Endothelial cell of umbilical vein (primary cell): ENCODE measurements around the gene RBMY1A1. TPM values are rescaled to one million over a fixed set of nuclear protein-coding genes. Genes with fewer than 3 reads are reported as not detected.
"Not testable (repeated sequence)": the region's sequence is repeated elsewhere in the genome, so short reads cannot be mapped to it uniquely, and the experiment has no call there.

Source experiments
- BruUV-seq: library from RNA; stranded (reverse); fragments of 400-500 nt; replicated peaks from 2 replicates; lab custom pipeline; 2021; lab: Mats Ljungman, UMichigan
- CTCF ChIA-PET: fragments of 300-600, 350-600 bp; sonication (Branson Sonifier 250); formaldehyde crosslinking; loops from one replicate; lab custom pipeline; 2021; ENCODE audit warnings: antibody characterized with exemption, inconsistent platforms; lab: Charles Lee
- POLR2A ChIA-PET: fragments of 300-600, 350-600 bp; sonication (Branson Sonifier 250); formaldehyde crosslinking; loops from one replicate; lab custom pipeline; 2021; ENCODE audit warnings: antibody characterized with exemption, inconsistent platforms; lab: Charles Lee
- DNase-seq: peaks from one replicate; pipeline ENCODE4 v3.0.0-alpha.2; 2011; ENCODE audit warnings: low read depth, low spot score
- FAIRE-seq: peaks from 2 replicates; lab custom pipeline; 2011; peaks lifted over from hg19 to GRCh38; lab: Jason Lieb, UNC
- H2AFZ ChIP-seq: 2 replicates; pipeline ENCODE4 v1.6.0; 2012; ENCODE audit warnings: low read depth, low read length, control low read depth, inconsistent platforms
- H3K27ac ChIP-seq: 2 replicates; pipeline ENCODE4 v1.5.1; 2011; ENCODE audit warnings: low read depth, mild to moderate bottlenecking, control low read depth, low read length, moderate library complexity; ENCODE audit not compliant: insufficient read depth
- H3K27me3 ChIP-seq, 2 experiments: 2 replicates each; pipeline versions ENCODE4 v1.6.0 to v1.6.1; 2011; ENCODE audit warnings: low read length in 2 of 2, mixed read lengths in 1 of 2; ENCODE audit not compliant: control insufficient read depth in 2 of 2, insufficient read depth in 2 of 2
- H3K36me3 ChIP-seq, 2 experiments: 2 replicates in 1 of 2; 3 replicates in 1 of 2; pipeline ENCODE4 v1.5.1; 2011; ENCODE audit warnings: low read length in 2 of 2, mild to moderate bottlenecking in 1 of 2, moderate library complexity in 1 of 2; ENCODE audit not compliant: control insufficient read depth in 2 of 2, insufficient read depth in 2 of 2; ENCODE audit errors: extremely low read depth in 1 of 2
- H3K4me1 ChIP-seq: 3 replicates; pipeline ENCODE4 v1.5.1; 2011; ENCODE audit warnings: mild to moderate bottlenecking, low read length; ENCODE audit not compliant: control insufficient read depth, insufficient read depth; ENCODE audit errors: extremely low read depth
- H3K4me2 ChIP-seq: 2 replicates; pipeline ENCODE4 v1.6.1; 2011; ENCODE audit warnings: low read length, control low read depth, mixed read lengths; ENCODE audit not compliant: insufficient read depth
- H3K4me3 ChIP-seq, 3 experiments: fragments of 200-600 bp in 1 of 3; sonication (generic), shearing (Covaris generic) in 1 of 3; replicated peaks in 1 of 3; 2 replicates each; pipeline ENCODE4 v1.5.1; 2011 to 2016; ENCODE audit warnings: control low read depth in 3 of 3, low read length in 3 of 3, mild to moderate bottlenecking in 2 of 3, inconsistent platforms in 1 of 3, low read depth in 1 of 3, moderate library complexity in 1 of 3; ENCODE audit not compliant: insufficient read depth in 1 of 3
- H3K79me2 ChIP-seq: 2 replicates; pipeline ENCODE4 v1.6.0; 2012; ENCODE audit warnings: low read length, inconsistent platforms; ENCODE audit not compliant: control insufficient read depth, insufficient read depth
- H3K9ac ChIP-seq: replicated peaks from 2 replicates; pipeline ENCODE3; 2011; ENCODE audit warnings: low read length, control low read depth; ENCODE audit not compliant: insufficient read depth; ENCODE audit errors: extremely low read depth
- H3K9me1 ChIP-seq: replicated peaks from 3 replicates; pipeline ENCODE4 v1.6.0; 2011; ENCODE audit warnings: mild to moderate bottlenecking, low read length; ENCODE audit not compliant: control insufficient read depth, insufficient read depth; ENCODE audit errors: extremely low read depth
- H3K9me3 ChIP-seq: replicated peaks from 2 replicates; pipeline ENCODE4 v1.5.1; 2012; ENCODE audit warnings: low read length, inconsistent platforms; ENCODE audit not compliant: control insufficient read depth, insufficient read depth
- H4K20me1 ChIP-seq: replicated peaks from 2 replicates; pipeline ENCODE3; 2011; ENCODE audit warnings: mild to moderate bottlenecking, low read length; ENCODE audit not compliant: control insufficient read depth, insufficient read depth; ENCODE audit errors: extremely low read depth
- CTCF ChIP-seq, 2 donors: IDR thresholded peaks; 1 replicate in 1 of 2; 2 replicates in 1 of 2; pipeline ENCODE4 v1.5.1; 2011; ENCODE audit warnings: low read length in 2 of 2, mild to moderate bottlenecking in 2 of 2, moderate library complexity in 2 of 2, control low read depth in 1 of 2, inconsistent platforms in 1 of 2, low read depth in 1 of 2; ENCODE audit not compliant: insufficient read depth in 1 of 2; ENCODE audit errors: extremely low read depth in 1 of 2
- EZH2 ChIP-seq: IDR thresholded peaks from 2 replicates; pipeline ENCODE4 v1.6.1; 2012; ENCODE audit warnings: borderline replicate concordance, low read depth, mild to moderate bottlenecking, moderate library complexity, low read length, inconsistent platforms; ENCODE audit not compliant: severe bottlenecking
- GATA2 ChIP-seq: IDR thresholded peaks from 2 replicates; pipeline ENCODE4 v1.7.0; 2011; ENCODE audit warnings: low read depth, mild to moderate bottlenecking, moderate library complexity, mixed read lengths, low read length; ENCODE audit not compliant: insufficient read length, insufficient read depth
- JUN ChIP-seq: IDR thresholded peaks from 2 replicates; pipeline ENCODE4 v1.6.1; 2011; ENCODE audit warnings: borderline replicate concordance, low read depth; ENCODE audit not compliant: insufficient read length, insufficient read depth
- MAX ChIP-seq: IDR thresholded peaks from 2 replicates; pipeline ENCODE4 v1.6.1; 2011; ENCODE audit not compliant: insufficient read depth, insufficient read length
- MYC ChIP-seq: IDR thresholded peaks from one replicate; pipeline ENCODE4 v1.6.1; 2011; ENCODE audit warnings: mild to moderate bottlenecking, low read depth, low read length
- POLR2A ChIP-seq: IDR thresholded peaks from 2 replicates; pipeline ENCODE4 v1.6.1; 2012; ENCODE audit warnings: low read depth, mild to moderate bottlenecking, control low read depth, low read length
- POLR2AphosphoS5 ChIP-seq: IDR thresholded peaks from 2 replicates; pipeline ENCODE4 v1.6.1; 2012; ENCODE audit warnings: low read depth, mild to moderate bottlenecking, control low read depth, low read length, moderate library complexity; ENCODE audit not compliant: insufficient read depth
- dilution Hi-C: fragments of 300-500 bp; cut with MboI; formaldehyde crosslinking; loops from one replicate; pipeline ENCODE4 v1.15.0; 2019; ENCODE audit warnings: low sequenced_read_pairs; ENCODE audit not compliant: extremely low pct_ligation_motif_present
- intact Hi-C: fragments of 100-400 bp; cut with micrococcal nuclease; formaldehyde crosslinking; loops from one replicate; pipeline ENCODE4 v1.10.0; 2022
- polyA plus RNA-seq, 4 experiments: library from polyadenylated mRNA; depleted of rRNA in 3 of 4; stranded (reverse) in 3 of 4; unstranded in 1 of 4; fragments of >200 nt; gene quantifications; 2 replicates each; pipeline versions ENCODE4 v1.2.1 to v1.2.3, GENCODE V29; 2011 to 2012; ENCODE audit warnings: missing spikeins in 1 of 4
- total RNA-seq: library from RNA; stranded (reverse); gene quantifications from 2 replicates; pipeline ENCODE4 v1.2.3, GENCODE V29; 2021

RBMY1A1 gene
- total and polyA plus RNA-seq, 2 donors (not counting 3 experiments of a cell fraction or from before 2014, with no cell fraction given): not detected

DNA sequence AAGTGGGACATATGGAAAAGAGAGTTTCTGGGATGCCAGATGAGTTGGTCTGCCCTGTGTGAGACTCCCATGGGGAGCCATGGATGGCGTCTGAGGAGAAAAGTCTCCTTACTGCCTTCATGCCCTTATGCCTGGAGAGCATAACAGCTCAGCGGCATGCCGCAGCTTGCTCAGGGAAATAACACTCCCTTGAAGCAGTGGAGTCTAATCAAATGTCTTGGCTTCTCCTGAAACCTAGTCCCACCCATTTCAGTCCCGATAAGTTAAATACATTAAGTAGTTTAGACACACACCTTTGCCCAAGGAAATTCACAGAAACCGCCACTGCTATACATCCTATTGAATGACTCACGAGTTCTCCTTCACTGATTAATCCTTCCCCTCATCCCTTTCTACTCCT is 50.8 kb downstream of the RBMY1A1 start:
- Histone ChIP-seq H3K4me3 (no peak overlapping the region), H3K9me3 (no peaks in the 10 kb centered on the region), H3K36me3 (no peaks in the 10 kb centered on the region), H2AFZ (no peak overlapping the region), H3K27ac (no peak overlapping the region), H3K79me2 (no peaks in the 10 kb centered on the region), H3K9me1 (no peaks in the 10 kb centered on the region), H4K20me1 (no peaks in the 10 kb centered on the region), H3K9ac (no peak overlapping the region), H3K4me1 (no peaks in the 10 kb centered on the region), H3K27me3 (no peaks in the 10 kb centered on the region), H3K4me2 (no peak overlapping the region)
- POLR2A ChIA-PET: no interaction called here
- FAIRE-seq: no peak
- no TSS peak for BruUV-seq
- DNase-seq: no peak
- dilution Hi-C loops (no loop called here), intact Hi-C loops (no loop called here)
- TF ChIP-seq MYC: no peak
- no peak for TF ChIP-seq EZH2
- TF ChIP-seq JUN: no peak
- no peak for TF ChIP-seq POLR2AphosphoS5
- no peak for TF ChIP-seq GATA2
- TF ChIP-seq MAX: no peak
- no peak for TF ChIP-seq CTCF (IDR thresholded peaks at IDR 0.05; ENCODE audit: extremely low read depth in 1 of 2, insufficient read depth in 1 of 2, low read depth in 1 of 2, low read length in 2 of 2)
- TF ChIP-seq POLR2A: no peak
- CTCF ChIA-PET: no interaction called here

- BruUV-seq, POLR2A ChIA-PET: not testable (repeated sequence)
Observed at GRCh38 chrY:21586454-21586853, 51.8 kb downstream of the RBMY1A1 start.

More at GRCh38 chrY:21586454-21586853, 51.8 kb downstream of the RBMY1A1 start:
- H3K4me3 ChIP-seq, H3K9me3 ChIP-seq, FAIRE-seq, H3K79me2 ChIP-seq, H4K20me1 ChIP-seq, H3K4me1 ChIP-seq, H3K4me2 ChIP-seq, CTCF ChIA-PET, H3K27me3 ChIP-seq, H2AFZ ChIP-seq, intact Hi-C loops, dilution Hi-C loops, DNase-seq, H3K27ac ChIP-seq, H3K9me1 ChIP-seq, H3K36me3 ChIP-seq, H3K9ac ChIP-seq: not testable (repeated sequence)
